Prostate gland (tissue), 2 donors: ENCODE measurements around the gene BDH1.
"Not testable (repeated sequence)": the region's sequence is repeated elsewhere in the genome, so short reads cannot be mapped to it uniquely, and the experiment has no call there.

ENCODE experiments used
- POLR2A ChIP-seq: fragments of 450-650 bp; IDR thresholded peaks from one replicate; pipeline ENCODE4 v1.6.1; 2016; ENCODE audit warnings: antibody characterized with exemption, mild to moderate bottlenecking
- TF ChIP-seq, protein P1 (sequence below), 4 experiments: fragments of 200-600 bp in 2 of 4; fragments of 450-650 bp in 2 of 4; sonication (generic) in 2 of 4; IDR thresholded peaks; 1 replicate in 3 of 4; 2 replicates in 1 of 4; pipeline ENCODE4 v1.5.1; 2016 to 2019; ENCODE audit warnings: antibody characterized with exemption in 4 of 4, mild to moderate bottlenecking in 2 of 4, moderate library complexity in 2 of 4

DNA sequence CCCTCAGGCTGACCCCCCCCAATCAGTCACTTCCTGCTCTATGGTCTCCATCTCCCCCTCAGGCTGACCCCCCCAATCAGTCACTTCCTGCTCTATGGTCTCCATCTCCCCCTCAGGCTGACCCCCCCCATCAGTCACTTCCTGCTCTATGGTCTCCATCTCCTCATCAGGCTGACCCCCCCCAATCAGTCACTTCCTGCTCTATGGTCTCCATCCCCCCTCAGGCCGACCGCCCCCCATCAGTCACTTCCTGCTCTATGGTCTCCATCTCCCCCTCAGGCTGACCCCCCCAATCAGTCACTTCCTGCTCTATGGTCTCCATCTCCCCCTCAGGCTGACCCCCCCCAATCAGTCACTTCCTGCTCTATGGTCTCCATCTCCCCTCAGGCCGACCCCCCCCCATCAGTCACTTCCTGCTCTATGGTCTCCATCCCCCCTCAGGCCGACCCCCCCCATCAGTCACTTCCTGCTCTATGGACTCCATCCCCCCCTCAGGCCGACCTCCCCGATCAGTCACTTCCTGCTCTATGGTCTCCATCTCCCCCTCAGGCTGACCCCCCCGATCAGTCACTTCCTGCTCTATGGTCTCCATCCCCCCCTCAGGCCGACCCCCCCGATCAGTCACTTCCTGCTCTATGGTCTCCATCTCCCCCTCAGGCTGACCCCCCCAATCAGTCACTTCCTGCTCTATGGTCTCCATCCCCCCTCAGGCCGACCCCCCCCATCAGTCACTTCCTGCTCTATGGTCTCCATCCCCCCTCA lies 37.7 kb downstream of the BDH1 start:
- TF ChIP-seq, protein P1, sequence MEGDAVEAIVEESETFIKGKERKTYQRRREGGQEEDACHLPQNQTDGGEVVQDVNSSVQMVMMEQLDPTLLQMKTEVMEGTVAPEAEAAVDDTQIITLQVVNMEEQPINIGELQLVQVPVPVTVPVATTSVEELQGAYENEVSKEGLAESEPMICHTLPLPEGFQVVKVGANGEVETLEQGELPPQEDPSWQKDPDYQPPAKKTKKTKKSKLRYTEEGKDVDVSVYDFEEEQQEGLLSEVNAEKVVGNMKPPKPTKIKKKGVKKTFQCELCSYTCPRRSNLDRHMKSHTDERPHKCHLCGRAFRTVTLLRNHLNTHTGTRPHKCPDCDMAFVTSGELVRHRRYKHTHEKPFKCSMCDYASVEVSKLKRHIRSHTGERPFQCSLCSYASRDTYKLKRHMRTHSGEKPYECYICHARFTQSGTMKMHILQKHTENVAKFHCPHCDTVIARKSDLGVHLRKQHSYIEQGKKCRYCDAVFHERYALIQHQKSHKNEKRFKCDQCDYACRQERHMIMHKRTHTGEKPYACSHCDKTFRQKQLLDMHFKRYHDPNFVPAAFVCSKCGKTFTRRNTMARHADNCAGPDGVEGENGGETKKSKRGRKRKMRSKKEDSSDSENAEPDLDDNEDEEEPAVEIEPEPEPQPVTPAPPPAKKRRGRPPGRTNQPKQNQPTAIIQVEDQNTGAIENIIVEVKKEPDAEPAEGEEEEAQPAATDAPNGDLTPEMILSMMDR (IDR thresholded peaks at IDR 0.05), result not testable (repeated sequence)
- TF ChIP-seq POLR2A, result not testable (repeated sequence)
